Spleen (tissue), 11 donors: ENCODE results near the gene TMEM255B. TPM values are rescaled to one million over a fixed set of nuclear protein-coding genes. Genes with fewer than 3 reads are reported as not detected.

Experiments
- DNase-seq: peaks from one replicate; pipeline ENCODE4 v3.0.0-alpha.2; 2020
- H3K27ac ChIP-seq, 8 donors: fragments of 200-600 bp; sonication (generic) in 7 of 8; 1 replicate in 4 of 8; 2 replicates in 4 of 8; pipeline versions ENCODE4 v1.5.0 to v1.8.0; 2016 to 2021; ENCODE audit warnings: inconsistent platforms in 4 of 8, mild to moderate bottlenecking in 4 of 8, moderate library complexity in 1 of 8
- H3K27me3 ChIP-seq, 7 donors: fragments of 200-600 bp; sonication (generic) in 6 of 7; replicated peaks in 1 of 7; 1 replicate in 4 of 7; 2 replicates in 3 of 7; pipeline versions ENCODE4 v1.5.0 to v1.8.0; 2016 to 2021; ENCODE audit warnings: inconsistent platforms in 3 of 7, mild to moderate bottlenecking in 1 of 7
- H3K36me3 ChIP-seq, 6 donors: fragments of 200-600 bp; sonication (generic) in 5 of 6; 1 replicate in 4 of 6; 2 replicates in 2 of 6; pipeline versions ENCODE4 v1.5.0 to v1.8.0; 2016 to 2021; ENCODE audit warnings: inconsistent platforms in 2 of 6
- H3K4me1 ChIP-seq, 6 donors: fragments of 200-600 bp; sonication (generic) in 5 of 6; 1 replicate in 3 of 6; 2 replicates in 3 of 6; pipeline versions ENCODE4 v1.5.0 to v1.8.0; 2016 to 2021; ENCODE audit warnings: inconsistent platforms in 3 of 6
- H3K4me3 ChIP-seq, 8 donors: fragments of 200-600 bp; sonication (generic) in 7 of 8; 1 replicate in 4 of 8; 2 replicates in 4 of 8; pipeline versions ENCODE4 v1.5.0 to v1.8.0; 2016 to 2021; ENCODE audit warnings: inconsistent platforms in 4 of 8, mild to moderate bottlenecking in 4 of 8, moderate library complexity in 2 of 8
- H3K9me3 ChIP-seq, 8 donors: fragments of 200-600 bp; sonication (generic) in 7 of 8; 1 replicate in 4 of 8; 2 replicates in 4 of 8; pipeline versions ENCODE4 v1.5.0 to v1.8.0; 2016 to 2021; ENCODE audit warnings: inconsistent platforms in 4 of 8
- CTCF ChIP-seq, 11 experiments: fragments of 200-600 bp in 7 of 11; fragments of 450-650 bp in 4 of 11; sonication (generic) in 4 of 11; IDR thresholded peaks in 8 of 11; conservative IDR thresholded peaks in 3 of 11; 1 replicate in 7 of 11; 2 replicates in 4 of 11; pipeline versions ENCODE4 v1.4.0 to v1.8.0; 2016 to 2021; ENCODE audit warnings: antibody characterized with exemption in 11 of 11, inconsistent platforms in 4 of 11, mild to moderate bottlenecking in 1 of 11
- POLR2A ChIP-seq, 3 donors: fragments of 450-650 bp; IDR thresholded peaks; one replicate each; pipeline ENCODE4 v1.5.1; 2017; ENCODE audit warnings: antibody characterized with exemption in 3 of 3, mild to moderate bottlenecking in 1 of 3
- POLR2AphosphoS5 ChIP-seq, 3 donors: sonication (generic); formaldehyde crosslinking; IDR thresholded peaks; one replicate each; pipeline ENCODE4 v1.5.1; 2017; ENCODE audit warnings: antibody characterized with exemption in 3 of 3
- WGBS, 5 donors: extraction: QIAGEN DNeasy Blood & Tissue Kit in 3 of 5; methylation state at CpG; one replicate each; pipeline versions ENCODE4 v1.1.5 to v1.1.7; 2013 to 2018; 5-methylcytosine and 5-hydroxymethylcytosine counted together
- intact Hi-C: fragments of 100-400 bp; cut with DNase I; formaldehyde crosslinking; loops from one replicate; pipeline ENCODE4 v1.15.0; 2023; ENCODE audit warnings: low total_unique reads
- polyA plus RNA-seq, 3 donors: library from polyadenylated mRNA; stranded (reverse); fragments of 200-250 nt; gene quantifications; one replicate each; pipeline ENCODE4 v1.2.1, GENCODE V29; 2013
- total RNA-seq, 7 donors: library from RNA; depleted of rRNA in 3 of 7; stranded (reverse); fragments of >200 nt in 3 of 7; fragmentation: NEBNext Ultra II Directional in 4 of 7; extraction: Animal tissue kit (Norgen Biotek cat#: 25700) in 4 of 7; gene quantifications; one replicate each; pipeline versions ENCODE4 v1.1.0 to v1.2.1, GENCODE V29; 2016 to 2021
- donor health status: healthy with polysubstance abuse.
- donor health status: DM: no; HTN: no; CAD: no; lungs with moderate emphysema.
- donor health status: DM: no; HTN: no; CAD: no.
- donor health status: Bipolar disorder and iron deficiency.
- donor health status: healthy.
- donor health status: DM: no; HTN: no; CAD: no.
- donor health status: DM: yes; HTN: yes; CAD: no.

Gene TMEM255B
- total and polyA plus RNA-seq, 10 donors, result 5.7 to 26.9 (median 12.3) TPM

GRCh38 chr13:113747291-113747833 lies 11.7 kb upstream of the TMEM255B start:
- 76 to 88% (median 77%) methylated on average over 15 to 25 of the region's 25 CpGs for WGBS, 5 donors
- H3K27ac ChIP-seq, result peak overlapping the region in 1 of 8 donors; percentile 9
- no peaks in the 10 kb centered on the region for H3K9me3 ChIP-seq
- intact Hi-C loops, result no loop called here
- no peaks in the 10 kb centered on the region for H3K36me3 ChIP-seq
- peak; percentile 74 for DNase-seq
- no peak overlapping the region for H3K4me3 ChIP-seq
- TF ChIP-seq POLR2A (IDR thresholded peaks at IDR 0.05), result no peak
- TF ChIP-seq CTCF (IDR thresholded peaks at IDR 0.05 in 8 of 11, conservative IDR thresholded peaks at IDR 0.05 in 3 of 11), result no peak
- TF ChIP-seq POLR2AphosphoS5 (IDR thresholded peaks at IDR 0.05), result peak; percentile 12 to 42 (median 25)
- peaks cover 0 to 12% (median 3%) of the 10 kb centered on the region in 6 donors for H3K4me1 ChIP-seq
- H3K27me3 ChIP-seq, result peaks cover 0 to 14% (median 5%) of the 10 kb centered on the region in 7 donors

GRCh38 chr13:113748101-113748861 lies 10.7 kb upstream of the TMEM255B start:
- no peak overlapping the region for H3K4me3 ChIP-seq
- H3K27me3 ChIP-seq, result peaks cover 0 to 5% (median 0%) of the 10 kb centered on the region in 7 donors
- H3K4me1 ChIP-seq, result peaks cover 0 to 4% (median 0%) of the 10 kb centered on the region in 6 donors
- DNase-seq, result peak; percentile 67
- no peak overlapping the region for H3K27ac ChIP-seq
- 78 to 91% (median 87%) methylated on average over 18 to 25 of the region's 25 CpGs for WGBS, 5 donors
- H3K36me3 ChIP-seq, result no peaks in the 10 kb centered on the region
- H3K9me3 ChIP-seq, result no peaks in the 10 kb centered on the region
- intact Hi-C loops, result no loop called here
- TF ChIP-seq POLR2A (IDR thresholded peaks at IDR 0.05), result no peak
- no peak for TF ChIP-seq CTCF (IDR thresholded peaks at IDR 0.05 in 8 of 11, conservative IDR thresholded peaks at IDR 0.05 in 3 of 11)

- intact Hi-C loops, result no loop called here
Observed at GRCh38 chr13:113748862-113749451, 10.1 kb upstream of the TMEM255B start.

More at GRCh38 chr13:113748862-113749451, 10.1 kb upstream of the TMEM255B start:
- Histone ChIP-seq H3K9me3 (no peaks in the 10 kb centered on the region), H3K4me1 (peaks cover 0 to 4% (median 0%) of the 10 kb centered on the region in 6 donors), H3K4me3 (no peak overlapping the region), H3K27ac (no peak overlapping the region), H3K36me3 (no peaks in the 10 kb centered on the region), H3K27me3 (no peaks in the 10 kb centered on the region)
- 89 to 93% (median 92%) methylated on average over 12 to 22 of the region's 22 CpGs for WGBS, 5 donors
- TF ChIP-seq CTCF (IDR thresholded peaks at IDR 0.05 in 8 of 11, conservative IDR thresholded peaks at IDR 0.05 in 3 of 11), result no peak
- TF ChIP-seq POLR2A (IDR thresholded peaks at IDR 0.05), result no peak
- TF ChIP-seq POLR2AphosphoS5 (IDR thresholded peaks at IDR 0.05), result no peak
- peak; percentile 69 for DNase-seq
